H1 (cell line): ENCODE measurements around the gene KLHL1. TPM values are rescaled to one million over a fixed set of nuclear protein-coding genes. Genes with fewer than 3 reads are reported as not detected.

ENCODE experiments used
- CTCF ChIA-PET: fragments of 300-600 bp; sonication (Branson Sonifier 250); formaldehyde crosslinking; loops from one replicate; lab custom pipeline; 2021; ENCODE audit not compliant: partially characterized antibody; lab: Charles Lee
- POLR2A ChIA-PET: fragments of 300-600 bp; sonication (Branson Sonifier 250); formaldehyde crosslinking; loops from one replicate; lab custom pipeline; 2021; ENCODE audit warnings: inconsistent platforms; ENCODE audit not compliant: partially characterized antibody; lab: Charles Lee
- DNase-seq, 2 experiments: peaks; one replicate each; pipeline versions ENCODE4 v3.0.0 to v3.0.0-alpha.2; 2010 to 2022; ENCODE audit warnings: low spot score in 2 of 2, low read depth in 1 of 2, mixed read lengths in 1 of 2
- FAIRE-seq: peaks from 2 replicates; lab custom pipeline; 2011; peaks lifted over from hg19 to GRCh38; lab: Jason Lieb, UNC
- H2AFZ ChIP-seq: 2 replicates; pipeline ENCODE4 v1.8.1; 2012; ENCODE audit warnings: low read length, inconsistent platforms
- H2AK5ac ChIP-seq: 2 replicates; pipeline ENCODE4 v1.6.1; 2013; ENCODE audit warnings: low read depth, low read length
- H2BK120ac ChIP-seq: replicated peaks from 2 replicates; pipeline ENCODE3; 2013; ENCODE audit warnings: low read depth, low read length, inconsistent platforms
- H2BK12ac ChIP-seq: 2 replicates; pipeline ENCODE4 v1.6.1; 2013; ENCODE audit warnings: low read depth, low read length
- H2BK15ac ChIP-seq: 2 replicates; pipeline ENCODE4 v1.6.1; 2013; ENCODE audit warnings: low read length
- H2BK20ac ChIP-seq: 2 replicates; pipeline ENCODE4 v1.6.1; 2013; ENCODE audit warnings: low read length
- H2BK5ac ChIP-seq: 2 replicates; pipeline ENCODE4 v1.6.1; 2013; ENCODE audit warnings: low read depth, low read length
- H3K14ac ChIP-seq: 2 replicates; pipeline ENCODE4 v1.6.1; 2013; ENCODE audit warnings: inconsistent platforms; ENCODE audit not compliant: insufficient read length
- H3K18ac ChIP-seq: 2 replicates; pipeline ENCODE4 v1.6.1; 2013; ENCODE audit warnings: low read length; ENCODE audit errors: extremely low read depth
- H3K23ac ChIP-seq: 2 replicates; pipeline ENCODE4 v1.6.1; 2013; ENCODE audit warnings: inconsistent platforms; ENCODE audit not compliant: insufficient read length
- H3K23me2 ChIP-seq: 2 replicates; pipeline ENCODE4 v1.6.1; 2013; ENCODE audit warnings: low read depth, low read length
- H3K27ac ChIP-seq: 2 replicates; pipeline ENCODE4 v1.6.1; 2011; ENCODE audit warnings: low read depth, low read length, inconsistent platforms
- H3K27me3 ChIP-seq, 4 experiments: replicated peaks in 1 of 4; 1 replicate in 1 of 4; 2 replicates in 3 of 4; pipeline versions ENCODE4 v1.6.1 to v1.8.1; 2011 to 2013; ENCODE audit warnings: low read length in 3 of 4, mild to moderate bottlenecking in 3 of 4, inconsistent platforms in 2 of 4, mixed read lengths in 2 of 4, moderate library complexity in 1 of 4; ENCODE audit not compliant: control insufficient read depth in 3 of 4, insufficient read depth in 3 of 4; ENCODE audit errors: extremely low read depth in 1 of 4
- H3K36me3 ChIP-seq, 4 experiments: 2 replicates each; pipeline versions ENCODE4 v1.6.1 to v1.8.1; 2011 to 2013; ENCODE audit warnings: mild to moderate bottlenecking in 4 of 4, low read length in 3 of 4, moderate library complexity in 2 of 4, control low read depth in 1 of 4, inconsistent platforms in 1 of 4; ENCODE audit not compliant: insufficient read depth in 4 of 4, control insufficient read depth in 2 of 4
- H3K4ac ChIP-seq: replicated peaks from 2 replicates; pipeline ENCODE3; 2013; ENCODE audit warnings: low read length, low read depth, mixed read lengths, inconsistent platforms; ENCODE audit not compliant: insufficient read length
- H3K4me1 ChIP-seq, 4 experiments: replicated peaks in 1 of 4; 1 replicate in 1 of 4; 2 replicates in 3 of 4; pipeline versions ENCODE4 v1.6.1 to v1.8.1; 2011 to 2013; ENCODE audit warnings: low read length in 3 of 4, inconsistent platforms in 2 of 4, mixed read lengths in 1 of 4; ENCODE audit not compliant: insufficient read depth in 4 of 4, control insufficient read depth in 3 of 4
- H3K4me2 ChIP-seq, 2 experiments: 2 replicates each; pipeline versions ENCODE4 v1.6.1 to v1.8.1; 2011 to 2013; ENCODE audit warnings: low read depth in 2 of 2, low read length in 2 of 2, control low read depth in 1 of 2, inconsistent platforms in 1 of 2, mild to moderate bottlenecking in 1 of 2; ENCODE audit not compliant: insufficient read depth in 1 of 2
- H3K4me3 ChIP-seq, 4 experiments: fragments of 200-600, 300-600 bp in 1 of 4; sonication (generic), shearing (Covaris generic), sonication (Bioruptor Twin) in 1 of 4; 2 replicates each; pipeline versions ENCODE4 v1.5.1 to v1.8.1; 2011 to 2016; ENCODE audit warnings: low read length in 4 of 4, low read depth in 3 of 4, control low read depth in 2 of 4, inconsistent platforms in 2 of 4, mild to moderate bottlenecking in 2 of 4, mixed read lengths in 1 of 4, moderate library complexity in 1 of 4; ENCODE audit not compliant: insufficient read depth in 2 of 4; ENCODE audit errors: extremely low read depth in 1 of 4
- H3K56ac ChIP-seq: replicated peaks from 2 replicates; pipeline ENCODE3; 2013; ENCODE audit warnings: low read depth, mild to moderate bottlenecking, mixed read lengths, low read length, inconsistent platforms; ENCODE audit not compliant: insufficient read length
- H3K79me1 ChIP-seq: 2 replicates; pipeline ENCODE4 v1.6.1; 2013; ENCODE audit warnings: low read depth, low read length, control low read depth
- H3K79me2 ChIP-seq, 2 experiments: 2 replicates each; pipeline versions ENCODE4 v1.6.1 to v1.8.1; 2012 to 2013; ENCODE audit warnings: low read length in 2 of 2, mild to moderate bottlenecking in 2 of 2, inconsistent platforms in 1 of 2; ENCODE audit not compliant: insufficient read depth in 2 of 2, control insufficient read depth in 1 of 2
- H3K9ac ChIP-seq, 4 experiments: replicated peaks in 1 of 4; 1 replicate in 1 of 4; 2 replicates in 3 of 4; pipeline versions ENCODE4 v1.6.1 to v1.8.1; 2011 to 2013; ENCODE audit warnings: low read depth in 3 of 4, low read length in 3 of 4, control low read depth in 2 of 4, mild to moderate bottlenecking in 2 of 4, moderate library complexity in 2 of 4, inconsistent platforms in 1 of 4; ENCODE audit errors: extremely low read depth in 1 of 4
- H3K9me3 ChIP-seq, 2 experiments: 2 replicates each; pipeline versions ENCODE4 v1.6.1 to v1.8.1; 2012 to 2013; ENCODE audit warnings: mild to moderate bottlenecking in 2 of 2, moderate library complexity in 2 of 2, control low read depth in 1 of 2, inconsistent platforms in 1 of 2, low read depth in 1 of 2, low read length in 1 of 2, mixed read lengths in 1 of 2; ENCODE audit not compliant: insufficient read depth in 2 of 2
- H4K20me1 ChIP-seq, 2 experiments: replicated peaks in 1 of 2; 2 replicates each; pipeline versions ENCODE3 to v1.8.1; 2011 to 2013; ENCODE audit warnings: inconsistent platforms in 2 of 2, low read length in 2 of 2, mild to moderate bottlenecking in 1 of 2; ENCODE audit not compliant: insufficient read depth in 2 of 2, control insufficient read depth in 1 of 2
- H4K5ac ChIP-seq: 2 replicates; pipeline ENCODE4 v1.6.1; 2013; ENCODE audit warnings: low read length, low read depth, mixed read lengths, inconsistent platforms; ENCODE audit not compliant: insufficient read length
- H4K8ac ChIP-seq: 2 replicates; pipeline ENCODE4 v1.8.0; 2013; ENCODE audit warnings: mild to moderate bottlenecking, moderate library complexity, low read length, inconsistent platforms; ENCODE audit not compliant: insufficient read depth; ENCODE audit errors: extremely low read depth
- H4K91ac ChIP-seq: replicated peaks from 2 replicates; pipeline ENCODE3; 2013; ENCODE audit warnings: low read length, mixed read lengths, inconsistent platforms; ENCODE audit not compliant: insufficient read length
- ATF2 ChIP-seq: IDR thresholded peaks from 2 replicates; pipeline ENCODE4 v1.6.1; 2012; ENCODE audit warnings: low read length, inconsistent platforms
- CBX8 ChIP-seq: fragments of 300-800, 300-1000 bp; sonication (generic); IDR thresholded peaks from 2 replicates; pipeline ENCODE4 v1.7.1; 2016; ENCODE audit warnings: low read depth, low read length, borderline replicate concordance
- CTCF ChIP-seq, 3 experiments: IDR thresholded peaks; 1 replicate in 2 of 3; 2 replicates in 1 of 3; pipeline versions ENCODE4 v1.5.1 to v1.6.1; 2011; ENCODE audit warnings: low read length in 3 of 3, mild to moderate bottlenecking in 3 of 3, inconsistent platforms in 2 of 3, low read depth in 1 of 3, moderate library complexity in 1 of 3; ENCODE audit not compliant: insufficient read depth in 1 of 3; ENCODE audit errors: control extremely low read depth in 1 of 3
- NRF1 ChIP-seq: IDR thresholded peaks from 2 replicates; pipeline ENCODE4 v1.6.1; 2011; ENCODE audit warnings: mild to moderate bottlenecking, low read depth, low read length, improper control_type of control experiment
- POLR2AphosphoS5 ChIP-seq: IDR thresholded peaks from 2 replicates; pipeline ENCODE4 v1.6.1; 2011; ENCODE audit warnings: low read depth, low read length
- SIN3A ChIP-seq, 2 experiments: IDR thresholded peaks in 1 of 2; conservative IDR thresholded peaks in 1 of 2; 2 replicates each; pipeline ENCODE4 v1.6.1; 2011 to 2012; ENCODE audit warnings: low read length in 2 of 2, improper control_type of control experiment in 1 of 2, low read depth in 1 of 2, mild to moderate bottlenecking in 1 of 2
- SRF ChIP-seq: IDR thresholded peaks from 2 replicates; pipeline ENCODE4 v1.6.1; 2011; ENCODE audit warnings: mild to moderate bottlenecking, low read depth, low read length, moderate library complexity
- TCF12 ChIP-seq: IDR thresholded peaks from 2 replicates; pipeline ENCODE4 v1.6.1; 2011; ENCODE audit warnings: low read depth, mild to moderate bottlenecking, low read length
- WGBS, 2 experiments: shearing (Covaris generic) in 1 of 2; methylation state at CpG; one replicate each; pipeline versions ENCODE4 v1.1.6 to v1.1.7; 2013 to 2015; ENCODE audit warnings: low lambda C conversion rate in 2 of 2, mixed read lengths in 2 of 2, inconsistent platforms in 1 of 2, low coverage in 1 of 2, missing lambda C conversion rate in 1 of 2; ENCODE audit not compliant: insufficient replicate concordance in 2 of 2, insufficient coverage in 1 of 2, insufficient read length in 1 of 2; ENCODE audit errors: extremely low coverage in 1 of 2, missing lambda C conversion rate in 1 of 2; 5-methylcytosine and 5-hydroxymethylcytosine counted together
- polyA plus RNA-seq, 7 experiments: library from polyadenylated mRNA; depleted of rRNA in 3 of 7; stranded (reverse) in 5 of 7; unstranded in 2 of 7; fragments of >200 nt in 5 of 7; fragments of 200-250 nt in 2 of 7; gene quantifications; 1 replicate in 5 of 7; 2 replicates in 1 of 7; 4 replicates in 1 of 7; pipeline versions ENCODE4 v1.2.1 to v1.2.3, GENCODE V29; 2011 to 2013; ENCODE audit warnings: missing spikeins in 2 of 7, mixed read lengths in 2 of 7
- total RNA-seq: library from RNA; stranded (reverse); fragmentation: NEBNext Ultra II Directional; extraction: Animal tissue kit (Norgen Biotek cat#: 25700); gene quantifications from 2 replicates; pipeline ENCODE4 v1.2.1, GENCODE V29; 2021

The KLHL1 gene
- total and polyA plus RNA-seq, 2 of the 8 experiments (the other 6 are each of a cell fraction or from before 2014, with no cell fraction given), result not detected

- Histone ChIP-seq H4K8ac (no peak overlapping the region), H3K79me1 (no peaks in the 10 kb centered on the region)
- no peak for FAIRE-seq
- no peak for TF ChIP-seq CTCF (IDR thresholded peaks at IDR 0.05; ENCODE audit: control extremely low read depth in 1 of 3, insufficient read depth in 1 of 3, low read depth in 1 of 3, low read length in 3 of 3)
- TF ChIP-seq CBX8, result no peak
- TF ChIP-seq ATF2, result no peak
- no peak for TF ChIP-seq TCF12
- TF ChIP-seq SIN3A (conservative IDR thresholded peaks at IDR 0.05 in 1 of 2, IDR thresholded peaks at IDR 0.05 in 1 of 2; ENCODE audit: low read depth in 1 of 2, low read length in 2 of 2), result no peak
- TF ChIP-seq POLR2AphosphoS5, result no peak
- no peak for TF ChIP-seq NRF1
- no peak for TF ChIP-seq SRF
Observed at GRCh38 chr13:70080012-70080411, 28.2 kb downstream of the KLHL1 start.

More at GRCh38 chr13:70080012-70080411, 28.2 kb downstream of the KLHL1 start:
- H2BK12ac ChIP-seq, result no peak overlapping the region
- no peaks in the 10 kb centered on the region for H3K27me3 ChIP-seq
- H2AK5ac ChIP-seq, result no peak overlapping the region
- H2BK120ac ChIP-seq, result no peak overlapping the region
- no peaks in the 10 kb centered on the region for H3K23me2 ChIP-seq
- H3K56ac ChIP-seq, result no peak overlapping the region
- no peak overlapping the region for H3K18ac ChIP-seq
- no peak overlapping the region for H4K5ac ChIP-seq
- WGBS, 2 experiments, result 90% methylated on average over 4 of the region's 4 CpGs; no CpG with 5 or more reads in 1 of the 2 experiments
- no peaks in the 10 kb centered on the region for H4K20me1 ChIP-seq
- POLR2A ChIA-PET, result no interaction called here
- CTCF ChIA-PET, result no interaction called here
- no peaks in the 10 kb centered on the region for H3K36me3 ChIP-seq
- H2BK5ac ChIP-seq, result no peak overlapping the region
- H3K79me2 ChIP-seq, result no peaks in the 10 kb centered on the region
- no peak overlapping the region for H3K4me2 ChIP-seq
- H3K4ac ChIP-seq, result no peak overlapping the region
- no peak overlapping the region for H3K9ac ChIP-seq
- H3K14ac ChIP-seq, result no peak overlapping the region
- H3K4me1 ChIP-seq, result no peaks in the 10 kb centered on the region
- peak overlapping the region; percentile 78; the same call in 1 of the 2 replicates for H2AFZ ChIP-seq
- H2BK20ac ChIP-seq, result no peak overlapping the region
- H2BK15ac ChIP-seq, result no peak overlapping the region
- H3K27ac ChIP-seq, result no peak overlapping the region
- no peak overlapping the region for H3K4me3 ChIP-seq
- H3K9me3 ChIP-seq, result no peaks in the 10 kb centered on the region
- H4K91ac ChIP-seq, result no peak overlapping the region
- DNase-seq, result no peak
- no peak overlapping the region for H3K23ac ChIP-seq
